ENCODE results near the gene EXD3.

- no peak for TF ChIP-seq ZSCAN20 (CRISPR knock-in tag; IDR thresholded peaks at IDR 0.05)
- TF ChIP-seq ATOH8 (CRISPR knock-in tag; IDR thresholded peaks at IDR 0.05; ENCODE audit: low read depth) = no peak
- TF ChIP-seq USF2 (IDR thresholded peaks at IDR 0.05) = no peak
- no peak for TF ChIP-seq POLR2A (IDR thresholded peaks at IDR 0.05; ENCODE audit: low read length)
- no peak for TF ChIP-seq HDAC2 (IDR thresholded peaks at IDR 0.05)
- TF ChIP-seq CTCF (IDR thresholded peaks at IDR 0.05) = no peak
- no peak for TF ChIP-seq RCOR1 (IDR thresholded peaks at IDR 0.05; ENCODE audit: low read depth, low read length)
- no peak for TF ChIP-seq CEBPB (IDR thresholded peaks at IDR 0.05)
- no peak for TF ChIP-seq EP300 (IDR thresholded peaks at IDR 0.05)
- TF ChIP-seq MAFK (IDR thresholded peaks at IDR 0.05; ENCODE audit: partially characterized antibody) = no peak
- TF ChIP-seq RAD21 (conservative IDR thresholded peaks at IDR 0.05 in 1 of 2, IDR thresholded peaks at IDR 0.05 in 1 of 2) = no peak
- no peak for TF ChIP-seq MYC (IDR thresholded peaks at IDR 0.05; ENCODE audit: borderline replicate concordance, low read length)
- no peak for TF ChIP-seq KDM1A (IDR thresholded peaks at IDR 0.05; ENCODE audit: low read depth)
These were observed 6.6 kb upstream of the EXD3 start for GRCh38 chr9:137429546-137429890.
